ENCODE data around the gene ZPR1.
"Not testable (repeated sequence)": the region's sequence is repeated elsewhere in the genome, so short reads cannot be mapped to it uniquely, and the experiment has no call there.

Gene ZPR1

GRCh38 chr11:116823031-116823843 lies 35.4 kb upstream of the ZPR1 start, which contains the start of gene APOA4:
Gene APOA4, minus strand, starts transcription at chr11:116823304. Its CDS starts 113 bp downstream, at chr11:116823191.
- no peak for DNase-seq

GRCh38 chr11:116822575-116822974 lies 34.8 kb upstream of the ZPR1 start:
- no peak for DNase-seq

- DNase-seq = no peak
These were observed 33.5 kb upstream of the ZPR1 start for GRCh38 chr11:116821050-116821918.

GRCh38 chr11:116819049-116819448 lies 31.2 kb upstream of the ZPR1 start:
- no peak for DNase-seq

GRCh38 chr11:116814502-116814901 lies 26.7 kb upstream of the ZPR1 start:
- no peak for DNase-seq

GRCh38 chr11:116813781-116814471 lies 26.1 kb upstream of the ZPR1 start:
- DNase-seq = no peak

GRCh38 chr11:116813170-116813569 lies 25.3 kb upstream of the ZPR1 start:
- no peak for DNase-seq

GRCh38 chr11:116812109-116812508 lies 24.3 kb upstream of the ZPR1 start:
- no peak for DNase-seq

GRCh38 chr11:116811194-116811593 lies 23.4 kb upstream of the ZPR1 start:
- DNase-seq = no peak

- DNase-seq = no peak
These were observed 20.7 kb upstream of the ZPR1 start for GRCh38 chr11:116808262-116809175.

- no peak for DNase-seq
These were observed 19.9 kb upstream of the ZPR1 start for GRCh38 chr11:116807601-116808261.

- no peak for DNase-seq
These were observed 16.2 kb upstream of the ZPR1 start for GRCh38 chr11:116804001-116804400.

GRCh38 chr11:116801662-116802061 lies 13.8 kb upstream of the ZPR1 start:
- DNase-seq = not testable (repeated sequence)

- DNase-seq = no peak
These were observed 12.8 kb upstream of the ZPR1 start for GRCh38 chr11:116800610-116801009.

GRCh38 chr11:116798368-116798767 lies 10.5 kb upstream of the ZPR1 start:
- DNase-seq = no peak

GRCh38 chr11:116797816-116798215 lies 10.0 kb upstream of the ZPR1 start:
- no peak for DNase-seq

GRCh38 chr11:116796548-116796947 lies 8.7 kb upstream of the ZPR1 start:
- no peak for DNase-seq

GRCh38 chr11:116794851-116795250 lies 7.0 kb upstream of the ZPR1 start:
- no peak for DNase-seq

GRCh38 chr11:116793772-116794097 lies 5.9 kb upstream of the ZPR1 start:
- no peak for DNase-seq

GRCh38 chr11:116792869-116793771 lies 5.3 kb upstream of the ZPR1 start:
- no peak for DNase-seq

Measured in stimulated activated CD4-positive, alpha-beta T cell treated with anti-CD3 and anti-CD28 coated beads, Interleukin-15, amount 100 ng/mL, for 24 hours (primary cell).